Upper lobe of left lung (tissue), 6 donors: ENCODE results near the gene CUX1. TPM values are rescaled to one million over a fixed set of nuclear protein-coding genes. Genes with fewer than 3 reads are reported as not detected.

Experiments
- ATAC-seq, 2 donors: fragments of 200-7000 bp; cut with Tn5 transposase; one replicate each; pipeline ENCODE4 v1.9.1; 2022; ENCODE audit warnings: mild to moderate bottlenecking in 2 of 2, moderate library complexity in 2 of 2; ENCODE audit not compliant: low FRiP score in 2 of 2
- DNase-seq, 2 donors: peaks; one replicate each; pipeline ENCODE4 v3.0.0-alpha.2; 2019 to 2020
- H3K27ac ChIP-seq, 4 donors: fragments of 200-600 bp; sonication (generic); one replicate each; pipeline ENCODE4 v1.5.1; 2016 to 2019
- H3K27me3 ChIP-seq, 4 donors: fragments of 200-600 bp; sonication (generic); one replicate each; pipeline ENCODE4 v1.5.1; 2017 to 2019
- H3K36me3 ChIP-seq, 4 donors: fragments of 200-600 bp; sonication (generic); one replicate each; pipeline ENCODE4 v1.5.1; 2016 to 2019
- H3K4me1 ChIP-seq, 4 donors: fragments of 200-600 bp; sonication (generic); one replicate each; pipeline ENCODE4 v1.5.1; 2018 to 2019
- H3K4me3 ChIP-seq, 4 donors: fragments of 200-600 bp; sonication (generic); one replicate each; pipeline ENCODE4 v1.5.1; 2017 to 2019; ENCODE audit warnings: mild to moderate bottlenecking in 2 of 4, moderate library complexity in 1 of 4
- H3K9me3 ChIP-seq, 4 donors: fragments of 200-600 bp; sonication (generic); one replicate each; pipeline ENCODE4 v1.5.1; 2018 to 2019
- EP300 ChIP-seq, 4 donors: sonication (generic); formaldehyde crosslinking; IDR thresholded peaks; one replicate each; pipeline ENCODE4 v1.5.1; 2017; ENCODE audit warnings: antibody characterized with exemption in 4 of 4, control low read depth in 2 of 4
- POLR2A ChIP-seq, 4 donors: fragments of 450-650 bp; IDR thresholded peaks; one replicate each; pipeline ENCODE4 v1.5.1; 2016 to 2017; ENCODE audit warnings: antibody characterized with exemption in 4 of 4, mild to moderate bottlenecking in 2 of 4
- POLR2AphosphoS5 ChIP-seq, 2 donors: sonication (generic); formaldehyde crosslinking; IDR thresholded peaks; one replicate each; pipeline ENCODE4 v1.5.1; 2017; ENCODE audit warnings: antibody characterized with exemption in 2 of 2
- WGBS, 2 donors: methylation state at CpG; one replicate each; pipeline ENCODE4 v1.1.5; 2017 to 2018; 5-methylcytosine and 5-hydroxymethylcytosine counted together
- total RNA-seq, 6 donors: library from RNA; depleted of rRNA in 4 of 6; stranded (reverse); fragments of >200 nt in 4 of 6; gene quantifications; one replicate each; pipeline versions ENCODE4 v1.1.0 to v1.2.1, GENCODE V29; 2016 to 2021
- TF ChIP-seq, protein P1 (sequence below), 6 experiments: fragments of 450-650 bp in 4 of 6; fragments of 200-600 bp in 2 of 6; sonication (generic) in 2 of 6; IDR thresholded peaks; one replicate each; pipeline ENCODE4 v1.5.1; 2016 to 2019; ENCODE audit warnings: antibody characterized with exemption in 6 of 6
- donor health status: DM: no; HTN: no; CAD: no; lungs with moderate emphysema.
- donor health status: DM: no; HTN: yes; CAD: no; lungs with severe emphysema.

Gene CUX1
- total RNA-seq, 6 donors from 2014 or later = 106 to 188 (median 115) TPM

DNA sequence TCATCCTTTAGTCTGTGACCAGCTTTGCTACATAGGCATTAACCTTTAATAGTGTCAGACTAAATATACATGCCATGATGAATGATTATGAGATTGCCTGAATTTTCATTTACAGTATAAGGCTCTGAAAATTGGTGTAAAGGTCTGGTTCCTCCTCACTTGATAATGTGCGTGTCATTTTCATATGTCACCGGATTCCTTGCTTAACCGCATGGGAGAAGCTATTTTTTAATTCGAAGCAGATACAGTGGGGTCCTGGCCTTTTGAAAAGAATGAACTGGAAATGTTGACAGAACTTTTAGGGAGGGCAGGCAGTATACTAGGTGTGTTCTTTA lies 276.9 kb downstream of the CUX1 start:
- H3K4me3 ChIP-seq = no peak overlapping the region
- WGBS, 2 donors = 93 to 97% methylated on average over 4 of the region's 4 CpGs
- no peaks in the 10 kb centered on the region for H3K27me3 ChIP-seq
- H3K9me3 ChIP-seq = no peaks in the 10 kb centered on the region
- DNase-seq = no peak
- H3K36me3 ChIP-seq = peaks cover 0 to 18% (median 14%) of the 10 kb centered on the region in 4 donors
- TF ChIP-seq POLR2A (IDR thresholded peaks at IDR 0.05) (no peak), POLR2AphosphoS5 (IDR thresholded peaks at IDR 0.05) (no peak), EP300 (IDR thresholded peaks at IDR 0.05) (no peak)
- TF ChIP-seq, protein P1, sequence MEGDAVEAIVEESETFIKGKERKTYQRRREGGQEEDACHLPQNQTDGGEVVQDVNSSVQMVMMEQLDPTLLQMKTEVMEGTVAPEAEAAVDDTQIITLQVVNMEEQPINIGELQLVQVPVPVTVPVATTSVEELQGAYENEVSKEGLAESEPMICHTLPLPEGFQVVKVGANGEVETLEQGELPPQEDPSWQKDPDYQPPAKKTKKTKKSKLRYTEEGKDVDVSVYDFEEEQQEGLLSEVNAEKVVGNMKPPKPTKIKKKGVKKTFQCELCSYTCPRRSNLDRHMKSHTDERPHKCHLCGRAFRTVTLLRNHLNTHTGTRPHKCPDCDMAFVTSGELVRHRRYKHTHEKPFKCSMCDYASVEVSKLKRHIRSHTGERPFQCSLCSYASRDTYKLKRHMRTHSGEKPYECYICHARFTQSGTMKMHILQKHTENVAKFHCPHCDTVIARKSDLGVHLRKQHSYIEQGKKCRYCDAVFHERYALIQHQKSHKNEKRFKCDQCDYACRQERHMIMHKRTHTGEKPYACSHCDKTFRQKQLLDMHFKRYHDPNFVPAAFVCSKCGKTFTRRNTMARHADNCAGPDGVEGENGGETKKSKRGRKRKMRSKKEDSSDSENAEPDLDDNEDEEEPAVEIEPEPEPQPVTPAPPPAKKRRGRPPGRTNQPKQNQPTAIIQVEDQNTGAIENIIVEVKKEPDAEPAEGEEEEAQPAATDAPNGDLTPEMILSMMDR (IDR thresholded peaks at IDR 0.05) = no peak
- H3K4me1 ChIP-seq = peaks cover 0 to 5% (median 0%) of the 10 kb centered on the region in 4 donors
- ATAC-seq = no peak
- H3K27ac ChIP-seq = no peak overlapping the region

GRCh38 chr7:102095321-102096011 lies 278.0 kb downstream of the CUX1 start:
- DNase-seq (no peak), ATAC-seq (no peak)
- Histone ChIP-seq H3K36me3 (peaks cover 0 to 30% (median 19%) of the 10 kb centered on the region in 4 donors), H3K27me3 (no peaks in the 10 kb centered on the region), H3K4me3 (no peak overlapping the region), H3K4me1 (peaks cover 0 to 5% (median 0%) of the 10 kb centered on the region in 4 donors), H3K9me3 (no peaks in the 10 kb centered on the region), H3K27ac (no peak overlapping the region)
- TF ChIP-seq POLR2A (IDR thresholded peaks at IDR 0.05) (no peak), EP300 (IDR thresholded peaks at IDR 0.05) (no peak), POLR2AphosphoS5 (IDR thresholded peaks at IDR 0.05) (no peak)
- TF ChIP-seq, protein P1 (IDR thresholded peaks at IDR 0.05) = no peak
- 95 to 97% methylated on average over 16 of the region's 16 CpGs for WGBS, 2 donors

GRCh38 chr7:102096012-102096332 lies 278.5 kb downstream of the CUX1 start:
- WGBS, 2 donors = 70 to 99% methylated on average over 6 to 10 of the region's 10 CpGs
- no peaks in the 10 kb centered on the region for H3K9me3 ChIP-seq
- no peak for ATAC-seq
- DNase-seq = peak in 1 of 2 donors; percentile 71
- no peak for TF ChIP-seq POLR2AphosphoS5 (IDR thresholded peaks at IDR 0.05)
- TF ChIP-seq POLR2A (IDR thresholded peaks at IDR 0.05) = no peak
- TF ChIP-seq EP300 (IDR thresholded peaks at IDR 0.05) = no peak
- TF ChIP-seq, protein P1 (IDR thresholded peaks at IDR 0.05) = no peak
- H3K4me1 ChIP-seq = peaks cover 0 to 5% (median 0%) of the 10 kb centered on the region in 4 donors
- H3K27ac ChIP-seq = no peak overlapping the region
- peaks cover 0 to 33% (median 22%) of the 10 kb centered on the region in 4 donors for H3K36me3 ChIP-seq
- no peaks in the 10 kb centered on the region for H3K27me3 ChIP-seq
- no peak overlapping the region for H3K4me3 ChIP-seq

DNA sequence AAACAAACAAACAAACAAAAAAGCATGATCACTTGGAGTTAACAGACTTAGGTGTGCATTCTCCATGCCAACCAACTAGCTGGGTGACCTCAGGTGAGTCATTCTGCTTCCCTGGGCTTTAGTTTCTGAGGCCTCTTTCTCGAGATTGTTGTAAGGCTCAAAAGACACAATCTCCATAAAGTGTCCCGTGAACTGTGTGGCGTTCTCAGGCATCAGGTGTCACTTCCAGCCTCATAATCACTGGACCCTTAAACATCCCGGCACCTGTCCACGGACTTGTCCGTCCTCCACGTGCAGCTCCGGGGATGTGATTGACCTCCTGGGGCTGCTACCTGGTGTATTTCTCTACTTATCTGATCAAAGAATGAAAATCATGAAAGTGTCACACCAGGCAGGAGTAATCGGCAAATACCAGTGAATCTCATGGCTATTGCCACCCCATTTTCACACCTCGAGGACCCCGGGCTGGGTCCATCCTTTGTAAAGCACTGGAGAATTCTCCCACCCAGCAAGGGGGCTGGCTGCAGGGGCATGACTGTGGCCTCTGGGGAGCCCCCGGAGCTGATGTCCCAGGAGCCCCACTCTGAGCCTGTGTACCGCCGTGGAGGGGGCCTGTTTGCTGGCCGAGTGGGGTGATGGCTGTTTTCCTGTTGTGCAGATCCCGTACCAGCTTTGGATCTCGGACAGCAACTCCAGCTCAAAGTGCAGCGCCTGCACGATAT lies 279.4 kb downstream of the CUX1 start:
- Histone ChIP-seq H3K4me1 (peaks cover 0 to 5% (median 0%) of the 10 kb centered on the region in 4 donors), H3K9me3 (no peaks in the 10 kb centered on the region), H3K36me3 (peaks cover 0 to 40% (median 25%) of the 10 kb centered on the region in 4 donors), H3K27ac (no peak overlapping the region), H3K27me3 (no peaks in the 10 kb centered on the region), H3K4me3 (no peak overlapping the region)
- TF ChIP-seq POLR2A (IDR thresholded peaks at IDR 0.05) (no peak), EP300 (IDR thresholded peaks at IDR 0.05) (no peak), POLR2AphosphoS5 (IDR thresholded peaks at IDR 0.05) (no peak)
- TF ChIP-seq, protein P1 (IDR thresholded peaks at IDR 0.05) = no peak
- DNase-seq (no peak), ATAC-seq (no peak)
- 89 to 97% methylated on average over 17 to 19 of the region's 19 CpGs for WGBS, 2 donors
